GM18868 (cell line): ENCODE measurements around the gene C19orf38.
"Not testable (repeated sequence)": the region's sequence is repeated elsewhere in the genome, so short reads cannot be mapped to it uniquely, and the experiment has no call there.

Experiments
- ATAC-seq: cut with Tn5 transposase; IDR thresholded peaks from one replicate; pipeline ENCODE4 v1.9.1; 2021; ENCODE audit warnings: mild to moderate bottlenecking, moderate library complexity; ENCODE audit not compliant: unreplicated experiment

C19orf38 gene

GRCh38 chr19:10846500-10847202, 1.6 kb upstream of the C19orf38 start:
- no peak for ATAC-seq

- no peak for ATAC-seq
These were observed 2.4 kb downstream of the C19orf38 start for GRCh38 chr19:10850631-10851030.

GRCh38 chr19:10852098-10852800, 4.0 kb downstream of the C19orf38 start:
- ATAC-seq, result no peak

GRCh38 chr19:10852941-10853340, 4.7 kb downstream of the C19orf38 start:
- ATAC-seq, result no peak

- ATAC-seq, result no peak
These were observed 6.3 kb downstream of the C19orf38 start for GRCh38 chr19:10854350-10855089.

- no peak for ATAC-seq
These were observed 7.8 kb downstream of the C19orf38 start for GRCh38 chr19:10855879-10856522.

- not testable (repeated sequence) for ATAC-seq
These were observed 8.7 kb downstream of the C19orf38 start for GRCh38 chr19:10856899-10857298.

- ATAC-seq, result no peak
These were observed 10.1 kb downstream of the C19orf38 start for GRCh38 chr19:10858204-10858828.

- ATAC-seq, result no peak
These were observed 13.0 kb downstream of the C19orf38 start for GRCh38 chr19:10861103-10861651.

- ATAC-seq, result no peak
These were observed 14.4 kb downstream of the C19orf38 start for GRCh38 chr19:10862561-10863106.

GRCh38 chr19:10863107-10863717, 15.0 kb downstream of the C19orf38 start:
- no peak for ATAC-seq

GRCh38 chr19:10864538-10864899, 16.3 kb downstream of the C19orf38 start:
- no peak for ATAC-seq

GRCh38 chr19:10866495-10866894, 18.3 kb downstream of the C19orf38 start:
- ATAC-seq, result no peak

- no peak for ATAC-seq
These were observed 20.8 kb downstream of the C19orf38 start for GRCh38 chr19:10868872-10869547.

- not testable (repeated sequence) for ATAC-seq
These were observed 21.7 kb downstream of the C19orf38 start for GRCh38 chr19:10869872-10870311.

GRCh38 chr19:10870501-10870954, 22.3 kb downstream of the C19orf38 start:
- no peak for ATAC-seq

- ATAC-seq, result peak; percentile 74
These were observed 22.9 kb downstream of the C19orf38 start, which contains the start of gene CARM1 for GRCh38 chr19:10870955-10871603. TSS of gene CARM1 (plus strand) at chr19:10871553. CDS start at chr19:10871703, 150 bp downstream.
